CD1c-positive myeloid dendritic cell (primary cell): ENCODE data around the gene LPIN3.

Experiments
- DNase-seq: peaks from one replicate; pipeline ENCODE4 v3.0.0-alpha.2; 2016; ENCODE audit errors: extremely low spot score

Gene LPIN3

GRCh38 chr20:41320976-41321375 is 19.6 kb upstream of the LPIN3 start:
- peak; percentile 50 for DNase-seq

DNA sequence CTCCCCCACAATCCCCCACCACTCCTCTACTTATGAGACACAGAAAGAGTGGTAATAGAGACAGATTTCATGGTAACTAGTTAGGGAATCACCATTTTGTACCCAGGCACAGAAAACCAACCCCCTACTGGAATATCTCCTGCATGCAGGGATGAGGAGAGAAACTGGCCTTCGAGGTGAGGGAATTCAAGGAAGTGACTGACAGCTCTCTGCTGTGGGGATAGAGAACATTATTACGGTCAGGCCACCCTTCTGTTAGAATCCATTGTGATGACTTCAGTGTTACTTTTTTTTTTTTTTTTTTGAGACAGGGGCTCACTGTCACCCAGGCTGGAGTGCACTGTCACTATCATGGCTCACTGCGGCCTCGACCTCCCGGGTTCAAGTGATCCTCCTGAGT is 13.4 kb upstream of the LPIN3 start:
- no peak for DNase-seq

GRCh38 chr20:41329435-41330342 is 10.9 kb upstream of the LPIN3 start:
- DNase-seq: peak; percentile 32

- DNase-seq: no peak
Observed at GRCh38 chr20:41330343-41330720, 10.3 kb upstream of the LPIN3 start.

GRCh38 chr20:41330941-41331340 is 9.7 kb upstream of the LPIN3 start:
- no peak for DNase-seq

GRCh38 chr20:41331731-41332130 is 8.9 kb upstream of the LPIN3 start:
- DNase-seq: no peak

DNA sequence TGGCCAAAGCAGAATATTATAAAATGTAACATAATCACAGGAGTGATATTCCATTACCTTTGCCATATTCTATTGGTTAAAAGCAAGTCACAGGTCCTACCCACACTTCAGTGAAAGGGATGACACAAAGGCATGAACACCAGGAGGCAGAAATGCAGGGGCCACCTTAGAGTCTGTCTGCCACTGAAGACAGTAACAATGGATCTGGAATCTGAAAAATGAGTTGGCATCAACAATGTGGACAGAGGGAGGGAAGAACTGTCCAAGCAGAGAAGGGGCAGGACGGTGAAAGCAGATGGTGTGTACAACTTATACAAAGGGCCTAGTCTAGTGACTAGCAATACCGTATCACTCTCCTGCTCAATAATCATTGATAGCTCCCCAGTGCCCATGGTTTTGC is 6.6 kb upstream of the LPIN3 start:
- no peak for DNase-seq

DNA sequence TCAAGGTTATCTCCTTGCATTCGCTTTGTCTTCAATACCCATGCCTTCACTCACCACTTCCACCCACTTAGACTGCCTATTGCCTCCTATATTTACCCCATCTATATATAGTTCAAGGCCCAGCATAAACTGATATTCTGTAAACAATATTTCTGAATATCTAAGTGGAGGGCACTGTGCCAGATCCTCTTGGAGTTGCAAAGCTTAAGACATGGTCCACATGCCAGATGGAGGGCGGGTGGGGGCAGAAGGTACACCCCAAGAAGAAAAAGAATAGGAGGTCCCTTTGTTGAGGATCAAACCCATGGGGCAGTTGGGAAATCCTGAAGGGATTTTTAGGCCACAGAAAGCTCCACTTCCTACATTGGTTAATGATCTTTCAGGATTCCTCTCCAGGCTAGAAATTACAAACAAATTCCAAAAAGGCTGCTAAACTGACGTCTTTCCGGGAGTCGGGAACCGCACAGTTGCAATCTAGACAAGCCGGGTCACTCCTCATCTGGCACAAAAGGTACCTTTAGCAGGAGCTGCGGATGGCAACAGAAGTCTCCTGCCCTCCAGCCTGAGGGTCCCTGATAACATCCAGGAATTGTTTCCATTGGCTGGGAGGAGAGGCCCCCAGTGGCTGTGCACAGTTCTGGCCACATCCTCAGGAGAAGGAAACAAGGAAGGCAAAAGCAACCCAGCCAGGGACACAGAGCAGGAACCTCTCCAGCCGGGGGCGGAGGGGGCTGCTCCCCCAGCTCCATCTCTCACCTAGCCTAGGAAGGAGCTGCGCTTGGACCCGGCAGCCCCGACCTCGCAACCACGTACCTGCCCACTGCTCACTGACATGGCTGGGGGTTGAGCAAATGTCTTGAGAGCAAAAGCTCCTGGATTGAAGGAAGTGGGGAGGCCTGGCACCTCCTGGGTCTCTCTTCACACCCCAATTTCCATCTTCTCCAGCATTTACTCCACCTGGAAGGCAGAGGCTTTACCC is 5.9 kb upstream of the LPIN3 start:
- no peak for DNase-seq

DNA sequence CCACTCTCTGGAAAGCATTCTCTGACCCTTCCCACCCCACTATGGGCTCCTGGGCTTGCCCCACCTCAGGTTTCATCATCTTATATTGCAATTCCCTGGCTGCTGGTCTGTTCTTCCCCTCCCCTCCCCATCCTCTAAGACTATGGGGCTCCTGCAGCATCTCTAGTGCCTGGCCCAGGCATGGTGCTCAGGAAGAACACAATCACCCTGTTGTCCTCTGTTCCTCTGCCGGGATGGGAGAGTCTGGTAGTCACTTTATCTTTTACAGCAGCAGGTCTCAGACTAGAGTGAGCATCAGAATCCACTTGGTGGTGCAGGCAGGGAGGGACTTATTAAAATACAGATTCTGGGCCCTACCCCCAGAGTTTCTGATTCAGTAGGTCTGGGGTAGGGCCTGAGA is 5.0 kb upstream of the LPIN3 start:
- no peak for DNase-seq

- DNase-seq: no peak
Observed at GRCh38 chr20:41336711-41337492, 3.7 kb upstream of the LPIN3 start.

DNA sequence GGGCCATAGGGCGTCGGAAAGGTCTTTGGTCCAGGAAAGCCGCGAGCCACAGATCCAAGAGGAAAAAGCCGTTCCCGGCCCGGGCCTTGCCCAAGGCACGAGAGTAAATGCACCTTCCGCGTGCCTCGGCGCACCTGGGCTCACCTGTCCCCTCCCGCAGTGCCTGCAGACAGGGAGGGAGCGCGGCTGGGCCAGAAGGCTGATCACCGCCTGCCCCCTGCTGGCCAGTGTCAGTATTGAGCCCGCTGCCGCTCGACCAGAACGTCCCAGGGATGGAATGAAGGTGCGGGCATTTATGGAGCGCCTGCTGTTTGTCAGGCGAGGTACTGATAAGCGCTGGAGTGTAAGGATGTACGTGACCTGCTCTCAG is 679 bp upstream of the LPIN3 start:
- DNase-seq: peak; percentile 79

DNA sequence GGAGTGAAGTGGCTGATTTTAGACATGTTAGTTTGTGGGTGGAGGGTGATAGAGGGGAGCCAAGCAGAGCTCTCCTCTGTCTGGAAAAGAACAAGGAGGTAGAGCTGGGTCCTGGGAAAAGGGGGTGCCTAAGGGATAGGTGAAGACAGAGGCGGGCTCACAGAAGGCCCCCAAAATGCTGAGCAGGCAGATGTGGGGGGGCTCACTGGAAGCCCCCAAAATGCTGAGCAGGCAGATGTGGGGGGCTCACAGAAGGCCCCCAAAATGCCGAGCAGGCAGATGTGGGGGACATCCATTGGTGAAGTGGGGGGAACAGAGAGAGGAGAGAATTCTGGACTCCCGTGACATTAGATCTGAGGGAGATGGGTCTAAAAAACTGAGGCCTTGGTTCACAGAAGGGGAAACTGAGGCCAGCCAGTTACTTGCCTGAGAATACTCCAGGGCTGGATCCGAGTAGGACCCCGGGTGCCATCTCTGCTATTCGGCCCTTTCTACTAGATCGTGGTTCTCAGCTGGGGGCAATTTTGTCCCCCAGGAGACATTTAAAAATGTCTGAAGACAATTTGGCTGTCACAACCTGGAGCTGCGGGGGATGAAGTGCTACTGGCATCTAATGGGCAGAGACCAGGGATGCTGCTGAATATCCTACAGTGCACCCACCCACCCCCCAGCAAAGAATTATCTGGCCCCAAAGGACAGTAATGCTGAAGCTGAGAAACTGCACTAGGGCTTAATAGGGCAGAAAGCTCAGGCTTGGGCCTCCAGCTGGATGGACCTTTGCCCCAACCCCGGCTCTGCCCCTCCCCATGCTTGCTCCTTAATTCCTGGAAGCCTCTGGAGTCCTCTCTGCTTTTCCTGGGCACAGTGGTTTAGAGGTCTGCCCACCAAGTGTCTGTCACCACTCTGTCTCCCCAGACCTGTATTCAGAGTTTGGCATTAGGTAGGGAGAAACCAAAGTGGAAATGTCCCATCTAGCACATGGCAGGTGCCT is 2.1 kb downstream of the LPIN3 start:
- DNase-seq: no peak

- DNase-seq: no peak
Observed at GRCh38 chr20:41344477-41344876, 3.9 kb downstream of the LPIN3 start.

- DNase-seq: no peak
Observed at GRCh38 chr20:41344938-41345728, 4.5 kb downstream of the LPIN3 start.

DNA sequence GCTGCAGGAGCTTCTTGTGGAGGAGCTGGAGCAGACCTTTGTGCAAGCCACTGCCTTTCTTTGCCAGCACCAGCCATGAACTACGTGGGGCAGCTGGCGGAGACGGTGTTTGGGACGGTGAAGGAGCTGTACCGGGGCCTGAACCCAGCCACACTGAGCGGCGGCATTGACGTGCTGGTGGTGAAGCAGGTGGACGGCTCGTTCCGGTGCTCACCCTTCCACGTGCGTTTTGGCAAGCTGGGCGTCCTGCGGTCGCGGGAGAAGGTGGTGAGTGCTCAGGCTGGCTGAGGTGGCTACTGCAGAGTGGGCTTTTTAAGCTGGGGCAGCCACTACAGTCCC is 5.1 kb downstream of the LPIN3 start:
- DNase-seq: no peak

- no peak for DNase-seq
Observed at GRCh38 chr20:41347523-41348429, 7.2 kb downstream of the LPIN3 start.

GRCh38 chr20:41348430-41349172 is 8.0 kb downstream of the LPIN3 start:
- DNase-seq: no peak

DNA sequence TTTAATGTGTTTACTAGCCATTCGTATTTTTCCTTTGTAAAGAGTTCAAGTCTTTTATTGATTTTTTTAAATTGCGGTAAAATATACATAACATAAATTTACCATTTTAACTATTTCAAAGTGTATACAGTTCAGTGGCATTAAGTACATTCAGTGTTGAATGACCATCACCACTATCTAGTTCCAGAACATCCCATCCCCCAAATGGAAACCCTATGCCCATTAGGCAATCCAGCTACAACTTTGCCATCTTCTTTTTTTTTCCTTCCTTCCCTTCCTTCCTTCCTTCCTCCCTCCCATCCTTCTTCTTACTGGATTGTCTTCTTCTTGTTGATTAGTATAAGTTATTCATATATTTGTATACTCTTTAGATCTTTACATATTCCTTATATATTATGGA is 8.6 kb downstream of the LPIN3 start:
- no peak for DNase-seq
